WTC11 (cell line): ENCODE data around the gene PDRG1. TPM values are rescaled to one million over a fixed set of nuclear protein-coding genes. Genes with fewer than 3 reads are reported as not detected.

Experiments
- AR ChIP-seq: fragments of 250-450 bp; sonication (Bioruptor Pico); IDR thresholded peaks from 2 replicates; pipeline ENCODE4 v1.9.0; 2021; ENCODE audit warnings: mild to moderate bottlenecking
- CBFB ChIP-seq: sonication (generic); formaldehyde crosslinking; IDR thresholded peaks from 2 replicates; pipeline ENCODE4 v1.8.1; 2022; ENCODE audit warnings: mild to moderate bottlenecking, low read depth, missing genetic modification reagents
- CREB1 ChIP-seq: sonication (generic); formaldehyde crosslinking; IDR thresholded peaks from 2 replicates; pipeline ENCODE4 v1.8.0; 2023; ENCODE audit warnings: mild to moderate bottlenecking, missing genetic modification reagents
- CREM ChIP-seq: sonication (generic); formaldehyde crosslinking; IDR thresholded peaks from 2 replicates; pipeline ENCODE4 v1.8.1; 2022; ENCODE audit warnings: mild to moderate bottlenecking, missing genetic modification reagents, moderate library complexity
- ETV6 ChIP-seq: sonication (generic); formaldehyde crosslinking; IDR thresholded peaks from 2 replicates; pipeline ENCODE4 v1.8.1; 2022; ENCODE audit warnings: mild to moderate bottlenecking, missing genetic modification reagents
- FOXJ3 ChIP-seq: sonication (generic); formaldehyde crosslinking; IDR thresholded peaks from 2 replicates; pipeline ENCODE4 v1.9.0; 2021; ENCODE audit warnings: missing genetic modification reagents, mild to moderate bottlenecking, borderline replicate concordance
- FOXK1 ChIP-seq: sonication (generic); formaldehyde crosslinking; IDR thresholded peaks from 2 replicates; pipeline ENCODE4 v1.8.0; 2022; ENCODE audit warnings: mild to moderate bottlenecking, moderate library complexity, missing genetic modification reagents
- GABPB1 ChIP-seq: sonication (generic); formaldehyde crosslinking; IDR thresholded peaks from 2 replicates; pipeline ENCODE4 v1.8.1; 2023; ENCODE audit warnings: mild to moderate bottlenecking, missing genetic modification reagents
- HMGA2 ChIP-seq: fragments of 250-450 bp; sonication (Bioruptor Pico); IDR thresholded peaks from 2 replicates; pipeline ENCODE4 v1.4.0; 2021; ENCODE audit warnings: mild to moderate bottlenecking, moderate library complexity
- JUN ChIP-seq: sonication (generic); formaldehyde crosslinking; IDR thresholded peaks from 2 replicates; pipeline ENCODE4 v1.8.0; 2023; ENCODE audit warnings: mild to moderate bottlenecking, missing genetic modification reagents
- MXD4 ChIP-seq: fragments of 250-450 bp; sonication (Bioruptor Pico); IDR thresholded peaks from 2 replicates; pipeline ENCODE4 v1.8.0; 2021; ENCODE audit warnings: mild to moderate bottlenecking, moderate library complexity, borderline replicate concordance
- NFYB ChIP-seq: sonication (generic); formaldehyde crosslinking; conservative IDR thresholded peaks from 2 replicates; pipeline ENCODE4 v1.8.0; 2022; ENCODE audit warnings: low read depth, missing genetic modification reagents
- OVOL2 ChIP-seq: fragments of 250-450 bp; sonication (Bioruptor Pico); IDR thresholded peaks from 2 replicates; pipeline ENCODE4 v1.9.0; 2021; ENCODE audit warnings: mild to moderate bottlenecking, borderline replicate concordance
- PRDM15 ChIP-seq: sonication (generic); formaldehyde crosslinking; IDR thresholded peaks from 2 replicates; pipeline ENCODE4 v1.8.0; 2022; ENCODE audit warnings: missing genetic modification reagents
- PREB ChIP-seq: sonication (generic); formaldehyde crosslinking; IDR thresholded peaks from 2 replicates; pipeline ENCODE4 v1.8.1; 2022; ENCODE audit warnings: mild to moderate bottlenecking, missing genetic modification reagents, moderate library complexity, borderline replicate concordance
- PRRX2 ChIP-seq: fragments of 250-450 bp; sonication (Bioruptor Pico); IDR thresholded peaks from 2 replicates; pipeline ENCODE4 v1.8.0; 2021; ENCODE audit warnings: mild to moderate bottlenecking
- RELA ChIP-seq: sonication (generic); formaldehyde crosslinking; IDR thresholded peaks from 2 replicates; pipeline ENCODE4 v1.8.1; 2022; ENCODE audit warnings: missing genetic modification reagents, mild to moderate bottlenecking, borderline replicate concordance
- TCF7 ChIP-seq: sonication (generic); formaldehyde crosslinking; IDR thresholded peaks from 2 replicates; pipeline ENCODE4 v1.8.0; 2022; ENCODE audit warnings: mild to moderate bottlenecking, low read depth, missing genetic modification reagents, moderate library complexity
- TEAD1 ChIP-seq: sonication (generic); formaldehyde crosslinking; IDR thresholded peaks from 2 replicates; pipeline ENCODE4 v1.8.0; 2022; ENCODE audit warnings: mild to moderate bottlenecking, missing genetic modification reagents
- TEAD4 ChIP-seq: sonication (generic); formaldehyde crosslinking; IDR thresholded peaks from 2 replicates; pipeline ENCODE4 v1.8.0; 2022; ENCODE audit warnings: mild to moderate bottlenecking, missing genetic modification reagents
- TP53 ChIP-seq: sonication (generic); formaldehyde crosslinking; IDR thresholded peaks from 2 replicates; pipeline ENCODE4 v1.8.1; 2023; ENCODE audit warnings: mild to moderate bottlenecking, missing genetic modification reagents
- USF1 ChIP-seq: sonication (generic); formaldehyde crosslinking; IDR thresholded peaks from 2 replicates; pipeline ENCODE4 v1.8.0; 2022; ENCODE audit warnings: mild to moderate bottlenecking, missing genetic modification reagents
- USF2 ChIP-seq: sonication (generic); formaldehyde crosslinking; IDR thresholded peaks from 2 replicates; pipeline ENCODE4 v1.8.1; 2023; ENCODE audit warnings: mild to moderate bottlenecking, missing genetic modification reagents, moderate library complexity
- ZBTB21 ChIP-seq: sonication (generic); formaldehyde crosslinking; IDR thresholded peaks from 2 replicates; pipeline ENCODE4 v1.8.1; 2023; ENCODE audit warnings: mild to moderate bottlenecking, missing genetic modification reagents, borderline replicate concordance
- ZBTB43 ChIP-seq: sonication (generic); formaldehyde crosslinking; IDR thresholded peaks from 2 replicates; pipeline ENCODE4 v1.8.1; 2023; ENCODE audit warnings: mild to moderate bottlenecking, missing genetic modification reagents
- ZNF317 ChIP-seq: sonication (generic); formaldehyde crosslinking; IDR thresholded peaks from 2 replicates; pipeline ENCODE4 v1.8.1; 2023; ENCODE audit warnings: low read depth, mild to moderate bottlenecking, moderate library complexity, missing genetic modification reagents, borderline replicate concordance
- ZNF671 ChIP-seq: fragments of 250-450 bp; sonication (Bioruptor Pico); IDR thresholded peaks from 2 replicates; pipeline ENCODE4 v1.8.0; 2021; ENCODE audit warnings: mild to moderate bottlenecking
- ZSCAN18 ChIP-seq: fragments of 250-450 bp; sonication (Bioruptor Pico); IDR thresholded peaks from 2 replicates; pipeline ENCODE4 v2.1.2; 2022; ENCODE audit warnings: mild to moderate bottlenecking, moderate library complexity
- total RNA-seq: library from RNA; stranded (reverse); gene quantifications from 3 replicates; pipeline ENCODE4 v1.2.3, GENCODE V29; 2021

The PDRG1 gene
- total RNA-seq, 1 experiment from 2014 or later, result 16.0 TPM

GRCh38 chr20:31968291-31969126 is 16.7 kb upstream of the PDRG1 start (continued):
- TF ChIP-seq ZBTB43 (peak; percentile 100), CREB1 (CRISPR knock-in tag) (peak; percentile 100), NFYB (CRISPR knock-in tag) (peak; percentile 86), MXD4 (CRISPR knock-in tag) (peak; percentile 94; the same call in 1 of the 2 replicates), PRDM15 (CRISPR knock-in tag) (peak; percentile 90), CBFB (CRISPR knock-in tag) (peak; percentile 100), ZSCAN18 (CRISPR knock-in tag) (peak; percentile 98), TP53 (CRISPR knock-in tag) (peak; percentile 100), FOXJ3 (CRISPR knock-in tag) (peak; percentile 99), OVOL2 (CRISPR knock-in tag) (no peak), RELA (peak; percentile 100), JUN (CRISPR knock-in tag) (peak; percentile 100), ETV6 (CRISPR knock-in tag) (peak; percentile 100), ZNF317 (peak; percentile 97), TEAD1 (CRISPR knock-in tag) (peak; percentile 100), CREM (CRISPR knock-in tag) (peak; percentile 98), PRRX2 (CRISPR knock-in tag) (peak; percentile 96), USF1 (CRISPR knock-in tag) (peak; percentile 97), USF2 (CRISPR knock-in tag) (peak; percentile 81), HMGA2 (CRISPR knock-in tag) (no peak), ZNF671 (CRISPR knock-in tag) (peak; percentile 91), PREB (CRISPR knock-in tag) (peak; percentile 100), GABPB1 (CRISPR knock-in tag) (peak; percentile 99), TCF7 (CRISPR knock-in tag) (peak; percentile 100), FOXK1 (CRISPR knock-in tag) (peak; percentile 100), TEAD4 (CRISPR knock-in tag) (peak; percentile 100), AR (CRISPR knock-in tag) (peak; percentile 71; the same call in 1 of the 2 replicates), ZBTB21 (CRISPR knock-in tag) (peak; percentile 98)
